NT2/D1 (cell line): ENCODE measurements around the gene STARD9.

Experiments
- DNase-seq: peaks from one replicate; pipeline ENCODE4 v3.0.0-alpha.2; 2011; ENCODE audit warnings: low read depth, low spot score
- H3K27me3 ChIP-seq: 2 replicates; pipeline ENCODE4 v1.6.0; 2011; ENCODE audit warnings: mild to moderate bottlenecking; ENCODE audit not compliant: insufficient read length, insufficient read depth
- H3K36me3 ChIP-seq: 2 replicates; pipeline ENCODE4 v1.6.1; 2011; ENCODE audit warnings: mild to moderate bottlenecking, low read length, mixed read lengths; ENCODE audit not compliant: insufficient read depth, insufficient read length
- H3K4me1 ChIP-seq: 2 replicates; pipeline ENCODE4 v1.5.1; 2011; ENCODE audit not compliant: insufficient read depth, insufficient read length
- H3K4me3 ChIP-seq: 2 replicates; pipeline ENCODE4 v1.5.1; 2011; ENCODE audit warnings: low read depth; ENCODE audit not compliant: insufficient read length
- H3K9ac ChIP-seq: 2 replicates; pipeline ENCODE4 v1.6.0; 2011; ENCODE audit warnings: low read depth; ENCODE audit not compliant: insufficient read length
- H3K9me3 ChIP-seq: 2 replicates; pipeline ENCODE4 v1.5.1; 2011; ENCODE audit warnings: mild to moderate bottlenecking, low read length; ENCODE audit not compliant: insufficient read depth
- SUZ12 ChIP-seq: IDR thresholded peaks from 2 replicates; pipeline ENCODE4 v1.6.1; 2011; ENCODE audit not compliant: insufficient read length, insufficient read depth; ENCODE audit errors: extremely low read depth
- YY1 ChIP-seq: IDR thresholded peaks from 2 replicates; pipeline ENCODE4 v1.6.1; 2011; ENCODE audit not compliant: insufficient read length, insufficient read depth
- ZNF274 ChIP-seq: IDR thresholded peaks from 2 replicates; pipeline ENCODE4 v1.6.1; 2011; ENCODE audit warnings: mild to moderate bottlenecking, low read depth, low read length

Gene STARD9

GRCh38 chr15:42577514-42578031 lies 2.2 kb downstream of the STARD9 start:
- H3K27me3 ChIP-seq, result peaks cover 27% of the 10 kb centered on the region
- H3K4me3 ChIP-seq, result no peak overlapping the region
- no peaks in the 10 kb centered on the region for H3K36me3 ChIP-seq
- no peaks in the 10 kb centered on the region for H3K4me1 ChIP-seq
- no peak overlapping the region for H3K9ac ChIP-seq
- H3K9me3 ChIP-seq, result no peaks in the 10 kb centered on the region
- DNase-seq, result no peak
- TF ChIP-seq YY1, result no peak
- no peak for TF ChIP-seq SUZ12

GRCh38 chr15:42578984-42579537 lies 3.7 kb downstream of the STARD9 start:
- no peak overlapping the region for H3K4me3 ChIP-seq
- no peaks in the 10 kb centered on the region for H3K36me3 ChIP-seq
- DNase-seq, result no peak
- no peaks in the 10 kb centered on the region for H3K9me3 ChIP-seq
- H3K9ac ChIP-seq, result no peak overlapping the region
- H3K27me3 ChIP-seq, result peaks cover 31% of the 10 kb centered on the region
- TF ChIP-seq ZNF274, result no peak
- no peak for TF ChIP-seq SUZ12
- no peaks in the 10 kb centered on the region for H3K4me1 ChIP-seq

DNA sequence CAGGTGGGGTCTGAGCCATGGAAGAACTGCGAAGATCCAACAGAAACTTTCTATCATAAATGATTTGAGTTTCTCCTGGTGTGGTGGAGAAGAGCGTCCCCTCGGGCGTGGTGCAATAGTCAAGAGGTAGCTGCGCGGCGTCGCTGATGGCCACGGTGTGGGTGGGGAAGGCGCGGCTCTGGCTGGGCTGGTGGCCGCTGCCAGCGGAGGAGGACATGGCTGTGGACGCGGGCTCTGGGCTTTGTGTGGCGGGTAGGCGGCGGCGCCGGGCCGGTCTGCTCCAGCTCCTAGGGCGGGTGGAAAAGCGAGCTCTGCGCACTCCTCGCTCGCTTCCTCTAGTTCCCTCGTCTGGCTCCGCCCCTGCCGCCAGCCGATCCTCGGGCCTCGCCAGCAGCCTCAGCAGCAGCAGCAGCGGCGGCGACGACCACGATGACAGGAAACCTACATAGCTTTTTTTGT lies 5.9 kb downstream of the STARD9 start:
- DNase-seq, result peak; percentile 62
- peaks cover 10% of the 10 kb centered on the region for H3K36me3 ChIP-seq
- H3K9me3 ChIP-seq, result no peaks in the 10 kb centered on the region
- H3K4me3 ChIP-seq, result peak overlapping the region; percentile 18
- H3K4me1 ChIP-seq, result peaks cover 2% of the 10 kb centered on the region
- H3K27me3 ChIP-seq, result peaks cover 25% of the 10 kb centered on the region
- TF ChIP-seq YY1 (no peak), SUZ12 (no peak), ZNF274 (no peak)
- H3K9ac ChIP-seq, result peak overlapping the region; percentile 56

GRCh38 chr15:42582569-42583375 lies 7.4 kb downstream of the STARD9 start:
- Histone ChIP-seq H3K27me3 (peaks cover 18% of the 10 kb centered on the region), H3K36me3 (peaks cover 12% of the 10 kb centered on the region), H3K9ac (no peak overlapping the region), H3K4me3 (no peak overlapping the region), H3K9me3 (no peaks in the 10 kb centered on the region), H3K4me1 (peaks cover 2% of the 10 kb centered on the region)
- TF ChIP-seq SUZ12, result no peak
- no peak for TF ChIP-seq YY1
- TF ChIP-seq ZNF274, result no peak
- no peak for DNase-seq

DNA sequence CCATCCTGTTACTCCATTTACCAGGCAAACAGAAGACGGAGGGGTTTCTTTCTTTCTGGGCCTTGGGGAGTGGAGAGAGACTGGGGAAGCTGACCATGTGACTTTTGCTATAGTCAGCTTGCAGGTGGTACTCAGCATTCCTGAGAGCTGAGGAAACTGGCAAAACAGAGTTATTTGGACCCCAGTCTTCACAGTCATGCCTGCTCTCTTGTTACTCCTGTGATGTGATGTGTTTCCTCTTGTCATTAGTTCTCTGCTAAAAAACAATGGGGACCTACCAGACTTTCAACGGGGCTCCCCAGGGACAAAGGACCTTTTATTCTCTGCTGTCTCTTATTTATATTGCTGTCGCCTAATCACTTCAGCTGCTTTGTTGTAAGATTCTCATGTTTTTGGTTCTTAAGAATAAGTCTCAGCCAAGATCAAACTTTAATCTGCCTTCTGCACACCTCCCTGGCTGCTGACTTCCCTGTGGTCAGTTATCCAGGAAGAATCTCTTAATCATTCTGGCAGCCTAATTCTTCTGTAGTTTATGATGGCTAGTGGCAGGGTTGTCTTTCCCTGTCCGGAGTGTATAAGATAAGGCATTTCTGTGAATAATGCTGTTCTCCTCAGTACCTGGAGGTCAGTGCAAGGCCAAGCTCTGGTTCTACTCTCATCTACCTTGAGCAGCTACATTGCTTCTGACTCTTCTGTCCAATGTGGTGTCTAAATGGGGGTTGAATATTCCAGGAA lies 8.8 kb downstream of the STARD9 start:
- Histone ChIP-seq H3K9me3 (no peaks in the 10 kb centered on the region), H3K4me3 (no peak overlapping the region), H3K36me3 (peaks cover 12% of the 10 kb centered on the region), H3K4me1 (peaks cover 2% of the 10 kb centered on the region), H3K27me3 (peaks cover 16% of the 10 kb centered on the region), H3K9ac (no peak overlapping the region)
- TF ChIP-seq YY1 (no peak), SUZ12 (no peak), ZNF274 (no peak)
- DNase-seq, result no peak

GRCh38 chr15:42590619-42591237 lies 15.3 kb downstream of the STARD9 start:
- Histone ChIP-seq H3K4me3 (no peak overlapping the region), H3K4me1 (no peaks in the 10 kb centered on the region), H3K36me3 (peaks cover 7% of the 10 kb centered on the region), H3K9ac (no peak overlapping the region), H3K9me3 (no peaks in the 10 kb centered on the region), H3K27me3 (no peaks in the 10 kb centered on the region)
- DNase-seq, result no peak
- TF ChIP-seq YY1 (no peak), ZNF274 (no peak), SUZ12 (no peak)
